K562 (cell line): ENCODE results near the gene ASB2.

ENCODE experiments used
- ATF2 ChIP-seq: sonication (generic); formaldehyde crosslinking; IDR thresholded peaks from 2 replicates; pipeline ENCODE4 v1.8.1; 2022; ENCODE audit warnings: missing genetic modification reagents
- CBFA2T3 ChIP-seq: fragments of 450-650 bp; IDR thresholded peaks from 2 replicates; pipeline ENCODE4 v1.6.1; 2017
- CHD1 ChIP-seq: fragments of 200-600 bp; sonication (generic); IDR thresholded peaks from one replicate; pipeline ENCODE4 v1.6.1; 2012; ENCODE audit warnings: mild to moderate bottlenecking, moderate library complexity, low read length, inconsistent platforms
- CREB3L1 ChIP-seq: fragments of 450-650 bp; IDR thresholded peaks from 2 replicates; pipeline ENCODE4 v1.6.1; 2014; ENCODE audit warnings: low read depth, mild to moderate bottlenecking, moderate library complexity, borderline replicate concordance
- FOXA1 ChIP-seq: fragments of 450-650 bp; IDR thresholded peaks from 2 replicates; pipeline ENCODE4 v1.6.1; 2016; ENCODE audit warnings: mild to moderate bottlenecking, borderline replicate concordance
- MEIS2 ChIP-seq: fragments of 450-650 bp; IDR thresholded peaks from 2 replicates; pipeline ENCODE4 v1.6.1; 2014; ENCODE audit warnings: mild to moderate bottlenecking; ENCODE audit not compliant: partially characterized antibody
- PHF8 ChIP-seq: fragments of 200-600 bp; sonication (generic); IDR thresholded peaks from 2 replicates; pipeline ENCODE4 v1.6.1; 2012; ENCODE audit warnings: mixed run types, mild to moderate bottlenecking, inconsistent platforms, low read length, moderate library complexity, borderline replicate concordance
- PRDM10 ChIP-seq: fragments of 450-650 bp; IDR thresholded peaks from 2 replicates; pipeline ENCODE4 v1.6.1; 2018; ENCODE audit not compliant: partially characterized antibody
- ZBTB33 ChIP-seq: sonication (generic); formaldehyde crosslinking; IDR thresholded peaks from 2 replicates; pipeline ENCODE4 v1.8.1; 2023; ENCODE audit warnings: mild to moderate bottlenecking, missing genetic modification reagents
- ZBTB49 ChIP-seq: sonication (generic); formaldehyde crosslinking; IDR thresholded peaks from 2 replicates; pipeline ENCODE4 v1.8.0; 2022; ENCODE audit warnings: missing genetic modification reagents, mild to moderate bottlenecking, borderline replicate concordance
- ZBTB7A ChIP-seq: IDR thresholded peaks from 2 replicates; pipeline ENCODE4 v1.6.1; 2011; ENCODE audit warnings: low read depth, mild to moderate bottlenecking, low read length, moderate library complexity, borderline replicate concordance; ENCODE audit not compliant: control insufficient read depth
- ZNF253 ChIP-seq: fragments of 250-450 bp; sonication (Bioruptor Pico); conservative IDR thresholded peaks from 2 replicates; pipeline ENCODE4 v1.6.1; 2021; ENCODE audit warnings: mild to moderate bottlenecking
- ZNF318 ChIP-seq, 2 experiments: fragments of 450-650 bp; IDR thresholded peaks; 2 replicates each; pipeline ENCODE4 v1.6.1; 2016; ENCODE audit warnings: mild to moderate bottlenecking in 2 of 2, borderline replicate concordance in 1 of 2, low read depth in 1 of 2, moderate library complexity in 1 of 2

- no peak for TF ChIP-seq PRDM10
- TF ChIP-seq ZBTB7A: no peak
- no peak for TF ChIP-seq PHF8
- no peak for TF ChIP-seq CBFA2T3
- TF ChIP-seq ZBTB33: no peak
- TF ChIP-seq ZNF253 (CRISPR knock-in tag): no peak
- no peak for TF ChIP-seq FOXA1
- TF ChIP-seq CREB3L1: no peak
- TF ChIP-seq CHD1: no peak
- no peak for TF ChIP-seq MEIS2
- TF ChIP-seq ATF2 (CRISPR knock-in tag): no peak
- TF ChIP-seq ZBTB49 (CRISPR knock-in tag): no peak
- TF ChIP-seq ZNF318 (IDR thresholded peaks at IDR 0.05; ENCODE audit: borderline replicate concordance in 1 of 2, low read depth in 1 of 2): no peak
These were observed 25.3 kb downstream of the ASB2 start for GRCh38 chr14:93950948-93951634.
